DOHH2 (cell line): ENCODE measurements around the gene LSS.

Experiments used
- H3F3A ChIP-seq: fragments of 200-600 bp; sonication (generic), shearing (Covaris generic); 2 replicates; pipeline ENCODE4 v1.6.0; 2016; ENCODE audit warnings: antibody characterized with exemption, mild to moderate bottlenecking; ENCODE audit not compliant: control insufficient read depth, insufficient read depth
- H3K27ac ChIP-seq: fragments of 200-600 bp; sonication (generic); 2 replicates; pipeline ENCODE4 v1.5.1; 2014; ENCODE audit warnings: low read depth, mild to moderate bottlenecking, low read length, moderate library complexity
- H3K27me3 ChIP-seq: fragments of 200-600 bp; sonication (generic); 2 replicates; pipeline ENCODE4 v1.6.1; 2014; ENCODE audit warnings: mild to moderate bottlenecking, low read length, mixed read lengths; ENCODE audit not compliant: control insufficient read depth
- H3K36me3 ChIP-seq: fragments of 200-600 bp; sonication (generic); 2 replicates; pipeline ENCODE4 v1.6.1; 2014; ENCODE audit warnings: mild to moderate bottlenecking, low read length, moderate library complexity, mixed read lengths; ENCODE audit not compliant: control insufficient read depth
- H3K4me1 ChIP-seq: fragments of 200-600 bp; sonication (generic); 2 replicates; pipeline ENCODE4 v1.6.1; 2014; ENCODE audit warnings: mild to moderate bottlenecking, low read length, mixed read lengths; ENCODE audit not compliant: control insufficient read depth
- H3K4me2 ChIP-seq: fragments of 200-600 bp; sonication (generic); 2 replicates; pipeline ENCODE4 v1.6.0; 2014; ENCODE audit warnings: mild to moderate bottlenecking, low read length, moderate library complexity
- H3K4me3 ChIP-seq: fragments of 200-600 bp; sonication (generic); 2 replicates; pipeline ENCODE4 v1.5.1; 2014; ENCODE audit warnings: mild to moderate bottlenecking, low read length, mixed read lengths
- H3K79me2 ChIP-seq: fragments of 200-600 bp; sonication (generic); 2 replicates; pipeline ENCODE4 v1.6.1; 2014; ENCODE audit warnings: mild to moderate bottlenecking, low read length, mixed read lengths; ENCODE audit not compliant: control insufficient read depth
- H3K9me2 ChIP-seq: fragments of 200-600 bp; sonication (generic); replicated peaks from 2 replicates; pipeline ENCODE4 v1.6.1; 2014; ENCODE audit warnings: mild to moderate bottlenecking, low read length, mixed read lengths; ENCODE audit not compliant: control insufficient read depth
- H3K9me3 ChIP-seq: fragments of 200-600 bp; sonication (generic); 2 replicates; pipeline ENCODE4 v1.6.1; 2014; ENCODE audit warnings: antibody characterized with exemption, low read length, mixed read lengths; ENCODE audit not compliant: control insufficient read depth, insufficient read depth
- H4K20me1 ChIP-seq: fragments of 200-600 bp; sonication (generic); 2 replicates; pipeline ENCODE4 v1.6.0; 2014; ENCODE audit warnings: low read depth, mild to moderate bottlenecking, antibody characterized with exemption, low read length, moderate library complexity; ENCODE audit not compliant: control insufficient read depth, insufficient read depth
- EZH2phosphoT487 ChIP-seq: fragments of 200-600 bp; sonication (generic); IDR thresholded peaks from 2 replicates; pipeline ENCODE4 v1.6.1; 2017; ENCODE audit warnings: borderline replicate concordance, mild to moderate bottlenecking, antibody characterized with exemption, low read length, moderate library complexity, mixed read lengths
- TF ChIP-seq, protein P1 (sequence below): fragments of 200-600 bp; sonication (generic); IDR thresholded peaks from one replicate; pipeline ENCODE4 v1.5.1; 2014; ENCODE audit warnings: antibody characterized with exemption, mild to moderate bottlenecking, low read depth, low read length; ENCODE audit not compliant: poor library complexity, severe bottlenecking

LSS gene

DNA sequence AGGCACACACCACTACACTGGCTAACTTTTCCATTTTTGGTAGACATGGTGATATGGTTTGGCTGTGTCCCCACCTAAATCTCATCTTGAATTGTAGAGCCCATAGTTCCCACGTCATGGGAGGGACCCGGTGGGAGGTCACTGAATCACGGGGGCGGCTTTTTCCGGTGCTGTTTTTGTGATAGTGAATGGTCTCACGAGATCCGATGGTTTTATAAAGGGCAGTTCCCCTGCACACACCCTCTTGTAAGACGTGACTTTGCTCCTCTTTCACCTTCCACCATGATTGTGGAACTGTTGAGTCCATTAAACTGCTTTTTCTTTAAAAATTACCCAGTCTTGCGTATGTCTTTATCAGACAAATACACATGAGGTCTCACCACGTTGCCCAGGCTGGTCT, 71.9 kb downstream of the LSS start:
- no peaks in the 10 kb centered on the region for H4K20me1 ChIP-seq
- no peaks in the 10 kb centered on the region for H3K79me2 ChIP-seq
- no peaks in the 10 kb centered on the region for H3K27me3 ChIP-seq
- TF ChIP-seq EZH2phosphoT487 = no peak
- TF ChIP-seq, protein P1, sequence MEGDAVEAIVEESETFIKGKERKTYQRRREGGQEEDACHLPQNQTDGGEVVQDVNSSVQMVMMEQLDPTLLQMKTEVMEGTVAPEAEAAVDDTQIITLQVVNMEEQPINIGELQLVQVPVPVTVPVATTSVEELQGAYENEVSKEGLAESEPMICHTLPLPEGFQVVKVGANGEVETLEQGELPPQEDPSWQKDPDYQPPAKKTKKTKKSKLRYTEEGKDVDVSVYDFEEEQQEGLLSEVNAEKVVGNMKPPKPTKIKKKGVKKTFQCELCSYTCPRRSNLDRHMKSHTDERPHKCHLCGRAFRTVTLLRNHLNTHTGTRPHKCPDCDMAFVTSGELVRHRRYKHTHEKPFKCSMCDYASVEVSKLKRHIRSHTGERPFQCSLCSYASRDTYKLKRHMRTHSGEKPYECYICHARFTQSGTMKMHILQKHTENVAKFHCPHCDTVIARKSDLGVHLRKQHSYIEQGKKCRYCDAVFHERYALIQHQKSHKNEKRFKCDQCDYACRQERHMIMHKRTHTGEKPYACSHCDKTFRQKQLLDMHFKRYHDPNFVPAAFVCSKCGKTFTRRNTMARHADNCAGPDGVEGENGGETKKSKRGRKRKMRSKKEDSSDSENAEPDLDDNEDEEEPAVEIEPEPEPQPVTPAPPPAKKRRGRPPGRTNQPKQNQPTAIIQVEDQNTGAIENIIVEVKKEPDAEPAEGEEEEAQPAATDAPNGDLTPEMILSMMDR = no peak
- H3F3A ChIP-seq = no peaks in the 10 kb centered on the region
- H3K27ac ChIP-seq = no peak overlapping the region
- no peaks in the 10 kb centered on the region; the same call in 1 of the 2 replicates for H3K4me1 ChIP-seq
- no peak overlapping the region for H3K4me2 ChIP-seq
- H3K9me3 ChIP-seq = peaks cover 3% of the 10 kb centered on the region; the same call in 1 of the 2 replicates
- no peak overlapping the region for H3K4me3 ChIP-seq
- no peaks in the 10 kb centered on the region for H3K9me2 ChIP-seq
- no peaks in the 10 kb centered on the region; the same call in 1 of the 2 replicates for H3K36me3 ChIP-seq

DNA sequence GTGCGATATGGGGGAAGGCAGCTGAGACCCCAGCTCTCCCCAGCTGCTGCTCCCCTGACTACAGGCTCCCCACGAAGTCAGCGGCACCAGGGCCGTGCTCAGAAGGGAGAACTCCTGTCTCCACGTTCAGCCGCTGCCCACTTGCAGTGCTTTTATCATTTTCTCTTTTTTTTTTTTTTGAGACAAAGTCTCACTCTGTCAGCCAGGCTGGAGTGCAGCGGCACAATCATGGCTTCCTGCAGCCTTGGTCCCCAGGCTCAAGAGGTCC, 72.3 kb downstream of the LSS start:
- H3K27me3 ChIP-seq = no peaks in the 10 kb centered on the region
- no peaks in the 10 kb centered on the region; the same call in 1 of the 2 replicates for H3K36me3 ChIP-seq
- no peak overlapping the region for H3K27ac ChIP-seq
- peaks cover 1% of the 10 kb centered on the region; the same call in 1 of the 2 replicates for H3K9me3 ChIP-seq
- no peaks in the 10 kb centered on the region for H3F3A ChIP-seq
- H3K9me2 ChIP-seq = no peaks in the 10 kb centered on the region
- no peak overlapping the region for H3K4me3 ChIP-seq
- no peaks in the 10 kb centered on the region for H4K20me1 ChIP-seq
- no peak overlapping the region for H3K4me2 ChIP-seq
- H3K79me2 ChIP-seq = no peaks in the 10 kb centered on the region
- TF ChIP-seq, protein P1 = no peak
- no peak for TF ChIP-seq EZH2phosphoT487
- no peaks in the 10 kb centered on the region; the same call in 1 of the 2 replicates for H3K4me1 ChIP-seq

DNA sequence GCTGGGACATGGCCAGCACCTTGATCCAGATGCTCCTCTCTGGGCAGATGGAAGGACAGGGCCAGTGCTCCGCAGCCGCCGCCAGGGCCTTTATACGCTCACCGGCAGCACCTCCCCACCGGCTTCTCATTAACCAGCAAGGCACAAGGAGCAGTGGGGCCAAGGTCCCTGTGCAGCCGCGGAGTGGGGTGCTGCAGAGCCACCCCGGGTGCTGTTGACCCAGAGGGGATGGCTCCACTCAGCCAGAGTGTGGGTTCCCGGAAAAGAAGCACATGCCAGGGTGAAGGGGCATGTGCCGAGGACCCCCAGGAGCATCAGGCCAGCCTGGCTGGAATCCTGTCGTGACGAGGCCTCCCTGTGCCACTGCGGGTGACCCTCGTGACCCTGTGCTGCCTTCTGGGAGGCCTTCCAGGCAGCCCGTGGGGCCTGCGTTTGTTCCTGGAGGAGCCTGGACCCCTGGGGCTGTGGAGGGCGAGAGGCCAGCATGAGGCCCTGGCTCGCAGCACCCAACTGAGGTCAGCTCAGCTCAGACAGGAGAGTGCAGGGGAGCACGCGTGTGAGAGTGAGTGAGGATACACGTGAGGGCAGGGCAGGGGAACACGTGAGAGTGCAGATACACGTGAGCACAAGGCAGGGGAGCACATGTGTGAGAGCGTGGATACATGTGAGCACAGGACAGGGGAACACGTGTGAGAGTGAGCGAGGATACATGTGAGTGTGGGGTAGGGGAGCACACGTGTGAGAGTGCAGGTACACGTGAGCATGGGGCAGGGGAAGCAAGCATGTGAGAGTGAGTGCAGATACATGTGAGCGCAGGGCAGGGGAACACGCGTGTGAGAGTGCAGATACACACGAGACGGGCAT, 72.8 kb downstream of the LSS start, which contains the start of gene FTCD:
Gene FTCD, minus strand, starts transcription at position 66 of the 864 bp plus-strand sequence. Its CDS starts 56 bp downstream, at position 10.
- no peaks in the 10 kb centered on the region for H3K9me2 ChIP-seq
- no peaks in the 10 kb centered on the region for H3K79me2 ChIP-seq
- no peaks in the 10 kb centered on the region for H3K27me3 ChIP-seq
- no peak within 1 kb of the TSS for H3K4me2 ChIP-seq
- H4K20me1 ChIP-seq = no peaks in the 10 kb centered on the region
- H3K4me3 ChIP-seq = no peak within 1 kb of the TSS
- TF ChIP-seq, protein P1 = no peak
- no peak for TF ChIP-seq EZH2phosphoT487
- H3F3A ChIP-seq = no peaks in the 10 kb centered on the region
- no peak within 1 kb of the TSS for H3K27ac ChIP-seq
- no peaks in the 10 kb centered on the region for H3K9me3 ChIP-seq
- no peaks in the 10 kb centered on the region for H3K36me3 ChIP-seq
- no peaks in the 10 kb centered on the region; the same call in 1 of the 2 replicates for H3K4me1 ChIP-seq
